CD14-positive monocyte (primary cell): ENCODE data around the gene NUPR2. TPM values are rescaled to one million over a fixed set of nuclear protein-coding genes. Genes with fewer than 3 reads are reported as not detected.
"Not testable (repeated sequence)": the region's sequence is repeated elsewhere in the genome, so short reads cannot be mapped to it uniquely, and the experiment has no call there.

Source experiments
- DNase-seq, 3 donors: peaks; one replicate each; pipeline ENCODE4 v3.0.0-alpha.2; 2011 to 2022
- H2AFZ ChIP-seq: 2 replicates; pipeline ENCODE4 v1.6.0; 2012; ENCODE audit warnings: mild to moderate bottlenecking, low read depth, low read length, inconsistent platforms; ENCODE audit not compliant: insufficient read depth, poor library complexity, severe bottlenecking
- H3K27ac ChIP-seq, 2 donors: 1 replicate in 1 of 2; 2 replicates in 1 of 2; pipeline ENCODE4 v1.5.1; 2012 to 2013; ENCODE audit warnings: low read length in 2 of 2, control low read depth in 1 of 2, inconsistent platforms in 1 of 2, low read depth in 1 of 2, mild to moderate bottlenecking in 1 of 2
- H3K27me3 ChIP-seq, 2 donors: one replicate each; pipeline versions ENCODE4 v1.6.0 to v1.6.1; 2011 to 2013; ENCODE audit warnings: low read length in 2 of 2; ENCODE audit not compliant: control insufficient read depth in 2 of 2, insufficient read depth in 2 of 2
- H3K36me3 ChIP-seq, 2 donors: replicated peaks in 1 of 2; 1 replicate in 1 of 2; 2 replicates in 1 of 2; pipeline versions ENCODE4 v1.5.1 to v1.6.1; 2012 to 2013; ENCODE audit warnings: low read length in 2 of 2, control low read depth in 1 of 2, inconsistent platforms in 1 of 2, mild to moderate bottlenecking in 1 of 2; ENCODE audit not compliant: insufficient read depth in 2 of 2, control insufficient read depth in 1 of 2
- H3K4me1 ChIP-seq, 2 donors: 1 replicate in 1 of 2; 2 replicates in 1 of 2; pipeline versions ENCODE4 v1.5.1 to v1.6.1; 2012 to 2013; ENCODE audit warnings: low read length in 2 of 2, control low read depth in 1 of 2, inconsistent platforms in 1 of 2, mild to moderate bottlenecking in 1 of 2, moderate library complexity in 1 of 2; ENCODE audit not compliant: insufficient read depth in 2 of 2, control insufficient read depth in 1 of 2
- H3K4me2 ChIP-seq: replicated peaks from 2 replicates; pipeline ENCODE3; 2012; ENCODE audit warnings: low read length, moderate library complexity, mild to moderate bottlenecking; ENCODE audit not compliant: poor library complexity, severe bottlenecking; ENCODE audit errors: extremely low read depth
- H3K4me3 ChIP-seq, 3 experiments: fragments of 200-600 bp in 1 of 3; sonication (generic) in 1 of 3; replicated peaks in 1 of 3; 1 replicate in 2 of 3; 2 replicates in 1 of 3; pipeline ENCODE4 v1.5.1; 2011 to 2013; ENCODE audit warnings: low read length in 3 of 3, mild to moderate bottlenecking in 3 of 3, control low read depth in 2 of 3, low read depth in 2 of 3, inconsistent platforms in 1 of 3, moderate library complexity in 1 of 3
- H3K79me2 ChIP-seq: 2 replicates; pipeline ENCODE4 v1.6.0; 2012; ENCODE audit warnings: mild to moderate bottlenecking, control low read depth, inconsistent platforms, low read length, moderate library complexity; ENCODE audit not compliant: insufficient read depth
- H3K9ac ChIP-seq: 2 replicates; pipeline ENCODE4 v1.6.0; 2017; ENCODE audit warnings: low read length, mild to moderate bottlenecking; ENCODE audit not compliant: insufficient read depth, poor library complexity, severe bottlenecking
- H3K9me3 ChIP-seq, 2 donors: replicated peaks in 1 of 2; 1 replicate in 1 of 2; 2 replicates in 1 of 2; pipeline versions ENCODE4 v1.5.1 to v1.6.1; 2012 to 2013; ENCODE audit warnings: low read length in 2 of 2, control low read depth in 1 of 2; ENCODE audit not compliant: control insufficient read depth in 1 of 2, insufficient read depth in 1 of 2
- H4K20me1 ChIP-seq: 2 replicates; pipeline ENCODE4 v1.6.0; 2012; ENCODE audit warnings: mild to moderate bottlenecking, low read length, control low read depth, moderate library complexity; ENCODE audit not compliant: insufficient read depth
- H3K27ac Mint-ChIP-seq, 7 donors: one replicate each; pipeline ENCODE4 v1.8.0; 2020; ENCODE audit warnings: mild to moderate bottlenecking in 7 of 7, mixed read lengths in 7 of 7, moderate library complexity in 6 of 7, inconsistent platforms in 2 of 7
- H3K27me3 Mint-ChIP-seq, 3 donors: one replicate each; pipeline ENCODE4 v1.8.0; 2021 to 2022; ENCODE audit warnings: low read depth in 3 of 3, mild to moderate bottlenecking in 3 of 3, mixed read lengths in 3 of 3, moderate library complexity in 3 of 3, inconsistent platforms in 1 of 3
- H3K36me3 Mint-ChIP-seq, 2 donors: one replicate each; pipeline ENCODE4 v1.8.0; 2020; ENCODE audit warnings: mixed read lengths in 2 of 2, inconsistent platforms in 1 of 2, mild to moderate bottlenecking in 1 of 2
- H3K4me1 Mint-ChIP-seq: one replicate; pipeline ENCODE4 v1.8.0; 2020; ENCODE audit warnings: mild to moderate bottlenecking, mixed read lengths
- H3K4me3 Mint-ChIP-seq, 2 donors: one replicate each; pipeline ENCODE4 v1.8.0; 2020; ENCODE audit warnings: mild to moderate bottlenecking in 2 of 2, mixed read lengths in 2 of 2, moderate library complexity in 1 of 2
- H3K9me3 Mint-ChIP-seq, 7 donors: one replicate each; pipeline ENCODE4 v1.8.0; 2020 to 2022; ENCODE audit warnings: mixed read lengths in 7 of 7, mild to moderate bottlenecking in 6 of 7, moderate library complexity in 6 of 7, inconsistent platforms in 2 of 7
- WGBS: methylation state at CpG from one replicate; pipeline ENCODE4 v1.1.5; 2013; ENCODE audit warnings: missing lambda C conversion rate; ENCODE audit not compliant: insufficient coverage; 5-methylcytosine and 5-hydroxymethylcytosine counted together
- intact Hi-C, 2 donors: fragments of 100-400 bp; cut with micrococcal nuclease; formaldehyde crosslinking; loops; one replicate each; pipeline versions ENCODE4 v1.15.0 to v1.15.1; 2023
- polyA plus RNA-seq, 3 donors: library from polyadenylated mRNA; depleted of rRNA in 1 of 3; unstranded in 2 of 3; stranded (reverse) in 1 of 3; fragments of 300-500 nt in 2 of 3; fragments of >200 nt in 1 of 3; fragmentation: Illumina TruSeq in 2 of 3; gene quantifications; 1 replicate in 2 of 3; 2 replicates in 1 of 3; pipeline ENCODE4 v1.2.3, GENCODE V29; 2012 to 2021
- TF ChIP-seq, protein P1 (sequence below): fragments of 200-600 bp; IDR thresholded peaks from one replicate; pipeline ENCODE4 v1.8.0; 2022; ENCODE audit warnings: antibody characterized with exemption, mild to moderate bottlenecking

NUPR2 gene
- polyA plus RNA-seq, 3 donors, result not detected

DNA sequence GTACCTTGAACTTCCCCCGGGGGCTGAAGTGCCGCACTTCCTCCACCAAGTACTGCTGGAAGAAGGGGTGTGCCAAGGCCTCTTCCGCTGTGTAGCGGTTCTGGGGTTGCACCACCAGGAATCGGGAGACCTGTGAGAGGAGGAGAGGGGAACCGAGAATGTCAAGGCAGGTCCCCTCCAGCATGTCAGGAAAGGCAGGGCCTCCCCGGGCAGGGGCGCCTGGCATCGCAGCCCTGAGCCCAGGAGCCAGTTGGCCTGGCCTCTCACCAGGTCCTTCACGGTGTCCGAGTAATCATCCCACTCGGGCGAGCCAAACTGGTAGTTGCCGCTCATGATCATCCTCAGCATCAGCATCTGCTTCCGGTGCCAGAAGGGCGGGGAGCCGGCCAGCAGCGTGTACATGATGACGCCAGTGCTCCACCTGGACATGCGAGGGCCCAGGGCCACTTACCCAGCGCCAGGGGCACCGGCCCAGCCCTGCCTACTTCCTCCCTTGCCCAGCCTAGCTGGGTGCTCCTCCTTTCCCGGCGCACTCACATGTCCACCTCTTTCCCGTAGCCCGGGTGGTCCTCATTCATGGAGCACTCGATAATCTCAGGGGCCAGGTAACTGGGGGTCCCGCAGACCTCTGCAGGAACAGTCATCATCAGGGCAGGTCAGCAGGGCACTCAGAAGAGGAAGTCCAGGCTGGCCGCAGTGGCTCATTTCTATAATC lies 34.4 kb downstream of the NUPR2 start:
- no peaks in the 10 kb centered on the region for H4K20me1 ChIP-seq
- DNase-seq, result no peak
- TF ChIP-seq, protein P1, sequence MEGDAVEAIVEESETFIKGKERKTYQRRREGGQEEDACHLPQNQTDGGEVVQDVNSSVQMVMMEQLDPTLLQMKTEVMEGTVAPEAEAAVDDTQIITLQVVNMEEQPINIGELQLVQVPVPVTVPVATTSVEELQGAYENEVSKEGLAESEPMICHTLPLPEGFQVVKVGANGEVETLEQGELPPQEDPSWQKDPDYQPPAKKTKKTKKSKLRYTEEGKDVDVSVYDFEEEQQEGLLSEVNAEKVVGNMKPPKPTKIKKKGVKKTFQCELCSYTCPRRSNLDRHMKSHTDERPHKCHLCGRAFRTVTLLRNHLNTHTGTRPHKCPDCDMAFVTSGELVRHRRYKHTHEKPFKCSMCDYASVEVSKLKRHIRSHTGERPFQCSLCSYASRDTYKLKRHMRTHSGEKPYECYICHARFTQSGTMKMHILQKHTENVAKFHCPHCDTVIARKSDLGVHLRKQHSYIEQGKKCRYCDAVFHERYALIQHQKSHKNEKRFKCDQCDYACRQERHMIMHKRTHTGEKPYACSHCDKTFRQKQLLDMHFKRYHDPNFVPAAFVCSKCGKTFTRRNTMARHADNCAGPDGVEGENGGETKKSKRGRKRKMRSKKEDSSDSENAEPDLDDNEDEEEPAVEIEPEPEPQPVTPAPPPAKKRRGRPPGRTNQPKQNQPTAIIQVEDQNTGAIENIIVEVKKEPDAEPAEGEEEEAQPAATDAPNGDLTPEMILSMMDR, result no peak
- no peaks in the 10 kb centered on the region for H3K79me2 ChIP-seq
- WGBS, result 91% methylated on average over 27 of the region's 29 CpGs
- H3K27ac Mint-ChIP-seq, result peak overlapping the region in 1 of 7 donors; percentile 41
- peaks cover 0 to 2% (median 0%) of the 10 kb centered on the region in 7 donors for H3K9me3 Mint-ChIP-seq
- H3K27me3 ChIP-seq, result no peaks in the 10 kb centered on the region
- no peaks in the 10 kb centered on the region for H3K4me1 ChIP-seq
- intact Hi-C loops, result no loop called here
- no peak overlapping the region for H3K4me3 Mint-ChIP-seq
- H3K9me3 ChIP-seq, result no peaks in the 10 kb centered on the region
- H3K36me3 ChIP-seq, result peaks cover 13 to 31% of the 10 kb centered on the region in 2 donors
- no peaks in the 10 kb centered on the region for H3K27me3 Mint-ChIP-seq
- H3K36me3 Mint-ChIP-seq, result peaks cover 26 to 59% of the 10 kb centered on the region in 2 donors
- no peak overlapping the region for H3K4me2 ChIP-seq
- no peak overlapping the region for H2AFZ ChIP-seq
- no peak overlapping the region for H3K9ac ChIP-seq
- H3K4me3 ChIP-seq, result no peak overlapping the region
- H3K4me1 Mint-ChIP-seq, result no peaks in the 10 kb centered on the region
- no peak overlapping the region for H3K27ac ChIP-seq

DNA sequence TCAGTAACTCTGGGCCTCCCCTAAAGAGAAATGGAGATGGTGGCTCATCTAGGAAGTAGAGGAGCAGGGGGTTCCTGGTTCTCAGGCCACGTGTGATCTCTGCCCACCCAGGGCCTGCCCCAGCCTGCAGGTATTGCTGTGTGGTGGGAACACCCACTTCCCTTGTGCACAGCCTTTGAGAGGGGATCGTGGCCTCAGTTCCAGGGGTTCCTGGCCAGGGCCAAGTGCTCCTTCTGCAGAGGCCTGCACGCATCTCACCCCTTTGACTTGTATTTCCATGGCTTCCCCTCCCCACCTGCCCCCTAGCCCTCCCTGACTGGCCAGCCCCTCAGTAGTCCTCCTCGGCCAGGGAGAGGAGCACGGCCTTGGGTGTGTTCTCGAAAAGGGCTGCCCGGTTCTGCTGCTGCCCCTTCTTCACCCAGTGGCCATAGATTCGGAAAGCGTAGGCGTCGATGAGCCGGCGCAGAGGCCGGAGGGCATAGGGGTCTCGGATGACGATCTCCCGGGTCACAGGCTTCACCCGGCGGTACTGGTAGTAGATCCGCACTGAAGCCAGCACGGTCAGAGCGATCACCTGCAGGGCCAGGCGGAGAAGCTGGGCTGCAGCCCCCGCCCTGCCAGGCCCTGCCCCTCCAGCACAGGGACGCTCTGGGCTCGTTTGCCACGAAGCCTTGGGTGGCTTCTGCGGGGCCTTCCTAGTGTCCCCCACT lies 35.3 kb downstream of the NUPR2 start:
- H3K36me3 ChIP-seq, result peaks cover 18 to 31% of the 10 kb centered on the region in 2 donors
- H3K4me2 ChIP-seq, H3K27me3 Mint-ChIP-seq, H2AFZ ChIP-seq, intact Hi-C loops, H3K27ac ChIP-seq, H3K4me3 ChIP-seq, H3K9me3 ChIP-seq, H4K20me1 ChIP-seq, H3K4me3 Mint-ChIP-seq, H3K79me2 ChIP-seq, H3K4me1 ChIP-seq, H3K27me3 ChIP-seq, DNase-seq, H3K9ac ChIP-seq, H3K4me1 Mint-ChIP-seq, H3K9me3 Mint-ChIP-seq: not testable (repeated sequence)
- Mint-ChIP-seq H3K36me3 (peaks cover 27 to 63% of the 10 kb centered on the region in 2 donors), H3K27ac (peak overlapping the region in 1 of 7 donors; percentile 12)
- WGBS, result 95% methylated on average over 25 of the region's 28 CpGs
